Epidermal melanocyte (primary cell): ENCODE data around the gene INSRR.

Source experiments
- DNase-seq: peaks from one replicate; pipeline ENCODE4 v3.0.0; 2011; ENCODE audit warnings: low spot score; ENCODE audit not compliant: insufficient read length

INSRR gene

DNA sequence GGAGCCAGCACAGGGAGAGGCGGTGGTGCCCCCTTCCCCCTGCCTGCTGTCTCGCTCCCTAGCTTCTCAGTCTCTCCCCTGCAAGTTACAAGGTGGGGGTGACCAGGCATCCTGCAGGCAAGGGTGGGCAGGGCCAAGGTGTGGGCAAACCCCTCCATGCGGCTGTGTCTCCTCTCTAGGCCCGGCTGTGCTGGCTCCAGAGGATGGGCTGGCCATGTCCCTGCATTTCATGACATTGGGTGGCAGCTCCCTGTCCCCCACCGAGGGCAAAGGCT is 16.4 kb upstream of the INSRR start:
- no peak for DNase-seq

DNA sequence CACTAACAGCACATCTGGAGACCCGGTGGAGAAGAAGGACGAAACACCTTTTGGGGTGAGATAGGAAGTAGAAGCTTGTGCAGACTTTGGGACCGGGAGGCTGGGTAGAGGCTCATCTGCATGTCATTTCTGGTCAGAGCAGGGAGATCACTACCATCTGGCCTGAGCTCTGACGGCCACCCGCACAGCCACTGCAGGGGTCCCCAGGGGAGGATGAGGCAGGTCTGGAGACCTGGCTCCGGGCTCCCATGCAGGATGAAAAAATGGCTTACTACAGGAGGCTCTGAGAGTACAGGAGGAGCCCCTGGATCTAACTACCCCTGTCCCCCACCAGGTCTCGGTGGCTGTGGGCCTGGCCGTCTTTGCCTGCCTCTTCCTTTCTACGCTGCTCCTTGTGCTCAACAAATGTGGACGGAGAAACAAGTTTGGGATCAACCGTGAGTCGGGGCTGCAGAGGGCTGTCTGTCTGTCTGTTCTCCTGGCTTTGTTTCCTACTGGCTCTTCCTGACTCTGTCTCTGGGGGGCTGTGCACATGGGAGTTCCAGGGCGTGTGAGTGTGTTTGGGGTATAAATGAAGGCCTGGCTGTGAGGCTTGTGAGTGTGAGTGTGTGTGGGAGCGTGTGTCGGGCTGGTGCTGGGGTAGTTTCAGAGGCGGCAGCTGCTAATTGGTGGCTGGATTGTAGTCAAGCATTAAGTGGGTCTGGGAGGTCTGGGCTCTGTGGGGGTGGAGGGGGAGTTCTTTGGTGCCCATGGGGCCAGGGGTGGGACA is 15.8 kb upstream of the INSRR start:
- no peak for DNase-seq

DNA sequence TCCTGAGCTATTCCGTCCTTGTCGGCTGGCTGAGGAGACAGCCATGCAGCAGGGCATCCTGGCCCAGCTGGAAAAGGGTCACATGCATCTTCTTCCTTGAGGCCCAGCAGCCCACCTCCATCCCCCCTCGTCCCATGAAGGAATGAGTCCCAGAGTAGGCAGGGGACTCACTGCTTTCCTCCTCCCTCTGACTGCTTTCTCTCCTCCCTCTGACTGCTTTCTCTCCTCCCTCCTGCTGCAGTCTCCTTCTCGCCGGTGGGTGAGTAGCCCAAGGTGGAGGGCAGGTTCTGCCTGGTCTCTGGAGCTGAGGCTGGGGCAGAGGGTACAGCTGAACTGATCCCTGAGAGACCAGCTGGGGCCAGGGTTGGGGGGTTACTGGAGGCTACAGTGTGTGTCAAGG is 15.2 kb upstream of the INSRR start:
- DNase-seq = no peak

DNA sequence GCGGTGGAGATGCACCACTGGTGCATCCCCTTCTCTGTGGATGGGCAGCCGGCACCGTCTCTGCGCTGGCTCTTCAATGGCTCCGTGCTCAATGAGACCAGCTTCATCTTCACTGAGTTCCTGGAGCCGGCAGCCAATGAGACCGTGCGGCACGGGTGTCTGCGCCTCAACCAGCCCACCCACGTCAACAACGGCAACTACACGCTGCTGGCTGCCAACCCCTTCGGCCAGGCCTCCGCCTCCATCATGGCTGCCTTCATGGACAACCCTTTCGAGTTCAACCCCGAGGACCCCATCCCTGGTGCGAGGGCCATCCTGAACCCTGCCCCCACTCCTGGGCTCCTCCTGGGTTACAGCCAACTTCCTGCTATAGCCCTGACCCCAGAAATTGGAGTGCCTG is 14.7 kb upstream of the INSRR start:
- no peak for DNase-seq

DNA sequence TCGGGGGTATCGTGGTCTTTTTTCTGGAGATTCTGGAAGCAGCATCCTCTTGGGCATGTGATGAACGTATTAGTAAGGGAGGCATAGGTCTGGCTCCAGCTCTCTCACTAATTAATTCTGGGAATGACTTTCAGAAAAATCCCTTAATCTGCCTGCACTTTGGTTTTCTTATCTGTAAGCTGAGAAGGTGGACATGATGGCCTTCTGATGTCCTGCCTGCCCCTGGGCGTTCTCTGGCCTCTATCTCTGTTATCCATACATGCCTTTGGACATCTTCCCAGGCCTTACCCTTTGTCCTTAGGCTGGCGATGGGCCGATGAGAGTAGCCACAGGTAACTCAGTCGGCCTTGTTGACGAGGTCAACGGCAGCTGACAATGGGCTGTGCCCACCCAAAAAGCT is 10.5 kb upstream of the INSRR start:
- no peak for DNase-seq

DNA sequence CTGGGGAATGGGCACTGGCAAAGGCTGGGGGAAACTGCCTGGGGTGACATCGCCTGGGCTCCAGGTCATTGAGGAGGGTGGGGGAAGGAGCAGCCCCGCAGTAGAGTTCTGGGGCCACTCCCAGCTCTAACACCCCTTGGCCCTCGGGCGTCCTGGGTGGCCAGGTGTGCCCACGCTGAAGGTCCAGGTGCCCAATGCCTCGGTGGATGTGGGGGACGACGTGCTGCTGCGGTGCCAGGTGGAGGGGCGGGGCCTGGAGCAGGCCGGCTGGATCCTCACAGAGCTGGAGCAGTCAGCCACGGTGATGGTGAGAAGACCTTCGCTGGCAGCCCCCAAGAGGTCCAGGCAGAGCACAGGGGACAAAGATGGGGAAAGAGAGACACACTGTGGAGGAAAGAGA is 9.4 kb upstream of the INSRR start:
- no peak for DNase-seq

DNA sequence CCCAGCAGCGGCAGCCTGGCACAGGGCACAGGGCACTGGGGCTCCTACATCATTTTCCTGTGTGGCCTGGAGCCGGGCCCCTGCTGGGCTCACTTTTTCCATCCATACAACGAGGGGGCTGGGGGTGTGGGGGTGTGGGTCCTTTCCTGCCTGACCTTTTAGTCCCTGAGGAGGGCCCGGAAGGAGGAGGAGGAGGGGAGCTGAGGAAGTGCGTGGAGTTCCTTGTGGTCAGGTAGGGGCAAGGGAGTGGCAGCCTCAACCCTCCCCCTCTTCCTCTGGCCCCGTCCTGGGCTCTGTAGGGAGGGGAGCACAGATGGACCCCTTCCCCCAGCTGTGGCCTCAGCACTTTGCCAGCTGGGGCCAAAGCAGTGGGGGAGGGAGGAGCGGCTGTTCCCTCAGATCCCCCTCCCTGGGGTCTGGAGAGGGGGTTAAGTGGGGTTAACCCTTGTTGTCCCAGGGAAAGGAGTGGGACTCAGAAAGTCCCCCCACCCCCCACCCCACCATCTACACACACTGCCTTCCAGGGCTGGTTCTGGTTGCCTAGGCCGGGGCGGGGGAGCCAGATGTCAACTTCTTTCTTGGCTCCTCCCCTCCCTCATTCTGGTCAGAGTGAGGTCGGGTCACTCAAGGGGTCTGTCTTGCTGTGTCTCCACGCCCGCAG is 7.5 kb upstream of the INSRR start:
- no peak for DNase-seq

DNA sequence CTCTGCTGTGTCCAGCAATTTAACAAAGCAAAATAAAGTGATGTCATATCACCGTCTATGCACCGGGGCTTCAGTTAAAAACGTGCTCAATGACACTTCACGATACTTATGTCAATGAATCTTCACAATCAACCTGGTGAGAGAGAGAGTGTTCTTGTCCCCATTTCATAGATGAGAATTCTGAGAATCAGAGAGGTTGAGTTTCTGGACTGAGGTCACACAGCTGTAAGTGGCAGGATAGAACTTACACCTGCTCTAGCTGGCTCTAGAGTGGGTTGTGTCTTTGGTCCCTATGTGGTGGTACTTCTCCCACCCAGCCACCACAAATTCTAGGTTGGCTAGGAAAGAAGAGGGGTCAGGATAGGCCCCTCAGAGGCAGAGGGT is 6.9 kb upstream of the INSRR start:
- no peak for DNase-seq

DNA sequence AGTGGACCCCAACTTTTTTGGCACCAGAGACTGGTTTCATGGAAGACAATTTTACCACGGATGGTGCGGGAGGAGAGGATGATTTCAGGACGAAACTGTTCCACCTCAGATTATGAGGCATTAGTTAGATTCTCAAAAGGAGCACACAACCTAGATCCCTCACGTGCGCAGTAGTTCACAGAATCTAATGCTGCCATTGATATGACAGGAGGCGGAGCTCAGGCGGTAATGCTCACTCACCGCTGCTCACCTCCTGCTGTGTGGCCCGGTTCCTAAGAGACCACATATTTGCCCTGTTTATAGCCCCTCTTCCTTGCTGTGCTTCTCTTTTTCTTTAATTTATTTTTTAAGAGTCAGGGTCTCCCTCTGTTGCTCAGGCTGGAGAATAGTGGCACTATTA is 6.3 kb upstream of the INSRR start:
- no peak for DNase-seq

DNA sequence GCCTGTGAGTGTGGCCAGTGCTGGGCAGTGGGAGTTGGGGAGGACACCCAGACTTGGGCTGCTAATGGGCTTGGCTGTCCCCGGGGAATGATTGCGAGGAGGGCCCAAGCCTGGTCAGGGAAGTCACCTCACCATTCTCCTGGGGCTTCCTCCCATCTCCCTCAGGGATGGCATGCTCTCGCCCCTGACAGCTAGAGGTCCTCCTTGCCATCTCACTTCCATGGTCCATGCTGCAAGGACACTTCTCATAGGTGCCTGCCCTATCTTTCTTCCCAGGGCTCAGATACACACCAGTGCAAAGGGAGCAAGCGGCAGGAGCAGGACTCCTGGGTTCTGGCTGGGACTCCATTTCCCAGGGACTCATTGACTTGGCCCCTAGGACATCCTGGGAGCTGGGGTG is 5.9 kb upstream of the INSRR start:
- no peak for DNase-seq

DNA sequence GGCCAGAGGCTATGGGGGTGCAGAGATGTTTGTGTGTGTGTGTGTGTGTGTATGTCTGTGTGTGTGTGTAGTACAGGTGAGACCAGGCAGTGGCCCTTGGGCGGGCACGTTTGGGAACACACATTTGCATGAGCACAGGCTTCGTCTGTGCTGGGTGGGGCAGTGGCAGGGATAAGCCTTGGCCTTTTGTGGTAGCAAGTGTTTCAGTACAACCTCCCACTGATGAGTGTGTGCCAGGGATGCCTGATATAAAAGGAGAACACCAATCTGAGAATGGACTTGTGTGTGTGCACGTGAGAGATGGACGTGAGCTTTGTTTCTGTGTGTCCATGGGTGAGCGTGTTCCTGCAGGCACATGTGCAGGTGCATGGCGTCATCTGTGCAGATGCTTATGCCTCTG is 4.7 kb upstream of the INSRR start:
- DNase-seq = no peak

DNA sequence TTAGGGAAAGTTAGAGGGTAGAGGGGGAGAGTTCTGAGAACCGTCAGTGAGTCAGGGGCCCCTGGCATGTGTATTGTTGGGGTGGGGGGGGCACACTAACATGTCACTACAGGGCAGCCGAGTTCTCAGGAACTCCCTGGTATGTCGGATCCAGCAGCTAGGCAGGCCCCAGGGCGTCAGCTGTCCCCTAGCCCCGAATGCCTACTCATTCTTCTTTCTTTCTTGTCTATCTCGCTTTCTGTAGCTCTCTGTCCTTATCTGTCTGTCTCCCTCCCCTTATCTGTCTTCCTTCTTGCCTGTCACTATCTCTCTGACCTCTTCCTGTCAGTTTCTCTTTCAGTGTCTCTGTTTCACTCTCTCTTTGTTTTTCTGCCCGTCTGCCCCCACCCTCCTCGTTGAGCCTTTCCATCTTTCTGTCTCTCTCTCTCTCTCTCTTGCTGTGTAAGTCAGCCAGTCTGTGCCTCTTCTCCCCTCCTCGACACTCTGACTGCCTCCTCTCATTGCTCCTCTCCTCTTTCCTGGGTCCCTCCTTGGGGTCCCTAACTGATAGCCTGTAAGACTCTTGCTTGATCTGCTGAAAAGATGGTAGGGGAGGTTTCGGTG is 4.2 kb upstream of the INSRR start:
- DNase-seq = no peak

DNA sequence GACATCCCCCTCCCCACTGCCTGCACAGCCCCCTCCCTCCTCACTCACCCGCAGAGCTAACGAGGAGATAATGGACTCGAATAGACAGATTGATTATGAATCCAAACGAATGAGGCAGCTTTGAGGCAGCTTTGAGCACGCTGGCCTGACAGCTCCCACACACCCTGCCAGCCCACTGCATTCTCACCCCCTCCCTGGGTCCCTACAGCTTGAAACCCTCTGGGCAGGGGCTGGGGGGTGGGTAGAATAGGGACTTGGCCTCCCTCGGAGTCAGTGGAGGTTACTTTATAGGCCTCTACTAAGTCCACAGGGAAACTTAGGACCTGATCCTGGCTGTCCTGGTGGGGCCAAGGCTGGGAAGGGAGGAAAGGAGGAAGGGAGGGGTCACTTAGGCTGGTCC is 3.7 kb upstream of the INSRR start:
- DNase-seq = no peak

DNA sequence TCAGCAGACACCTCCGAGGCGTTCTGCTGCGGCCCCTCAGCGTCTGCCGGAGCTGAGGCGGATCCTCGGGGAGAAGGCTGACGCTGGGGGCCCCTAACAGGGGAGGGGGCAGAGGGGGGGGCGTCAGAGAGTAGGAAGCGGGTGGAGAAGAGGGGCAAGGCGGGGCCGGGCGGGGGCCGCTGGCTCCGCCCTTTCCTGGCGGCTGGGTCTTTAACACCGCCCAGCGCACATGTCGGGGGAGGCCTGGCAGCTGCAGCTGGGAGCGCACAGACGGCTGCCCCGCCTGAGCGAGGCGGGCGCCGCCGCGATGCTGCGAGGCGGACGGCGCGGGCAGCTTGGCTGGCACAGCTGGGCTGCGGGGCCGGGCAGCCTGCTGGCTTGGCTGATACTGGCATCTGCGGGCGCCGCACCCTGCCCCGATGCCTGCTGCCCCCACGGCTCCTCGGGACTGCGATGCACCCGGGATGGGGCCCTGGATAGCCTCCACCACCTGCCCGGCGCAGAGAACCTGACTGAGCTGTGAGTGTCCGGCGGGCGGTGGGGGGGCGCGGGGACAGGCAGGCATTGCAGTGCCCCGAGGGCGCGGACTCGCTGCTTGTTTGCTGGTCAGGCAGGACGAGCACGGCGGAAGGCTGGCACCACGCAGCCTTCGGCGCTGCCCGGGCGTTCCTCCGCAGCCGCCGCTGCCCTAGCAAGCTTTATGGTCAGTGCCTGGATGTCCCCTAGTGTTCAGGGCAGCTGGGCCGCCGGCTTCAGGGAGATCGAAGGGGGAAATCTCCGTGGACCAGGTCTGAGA is 1.9 kb upstream of the INSRR start, which contains the start of gene NTRK1:
Gene NTRK1, plus strand, starts transcription at position 238 of the 796 bp plus-strand sequence. Its CDS starts 70 bp downstream, at position 308.
- DNase-seq = no peak

DNA sequence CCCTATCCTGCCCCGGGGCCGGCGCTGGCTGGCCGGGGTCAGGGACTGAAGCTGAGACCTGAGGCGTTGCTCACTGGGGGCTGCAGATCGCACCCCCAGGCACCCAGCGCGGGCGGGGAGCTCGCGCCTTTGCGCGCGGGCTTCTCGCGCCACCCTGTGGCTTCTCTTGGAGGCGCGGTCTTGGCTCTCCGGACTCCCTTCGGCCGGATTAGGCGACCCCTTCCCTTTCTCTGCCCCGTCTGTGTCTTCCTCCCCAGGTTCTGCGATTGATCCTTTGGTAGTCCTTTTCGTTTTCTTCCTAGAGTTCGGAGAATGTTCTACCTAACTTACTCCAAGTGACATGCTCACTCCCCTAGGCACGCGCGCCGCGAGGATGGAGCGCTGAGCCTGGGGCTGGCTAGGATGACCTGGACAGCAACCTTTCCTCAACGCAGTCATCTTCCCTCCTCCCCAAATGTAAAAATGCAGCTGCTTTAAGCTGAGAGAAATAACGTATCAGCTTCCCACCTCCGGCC is 1.3 kb upstream of the INSRR start:
- DNase-seq = no peak

DNA sequence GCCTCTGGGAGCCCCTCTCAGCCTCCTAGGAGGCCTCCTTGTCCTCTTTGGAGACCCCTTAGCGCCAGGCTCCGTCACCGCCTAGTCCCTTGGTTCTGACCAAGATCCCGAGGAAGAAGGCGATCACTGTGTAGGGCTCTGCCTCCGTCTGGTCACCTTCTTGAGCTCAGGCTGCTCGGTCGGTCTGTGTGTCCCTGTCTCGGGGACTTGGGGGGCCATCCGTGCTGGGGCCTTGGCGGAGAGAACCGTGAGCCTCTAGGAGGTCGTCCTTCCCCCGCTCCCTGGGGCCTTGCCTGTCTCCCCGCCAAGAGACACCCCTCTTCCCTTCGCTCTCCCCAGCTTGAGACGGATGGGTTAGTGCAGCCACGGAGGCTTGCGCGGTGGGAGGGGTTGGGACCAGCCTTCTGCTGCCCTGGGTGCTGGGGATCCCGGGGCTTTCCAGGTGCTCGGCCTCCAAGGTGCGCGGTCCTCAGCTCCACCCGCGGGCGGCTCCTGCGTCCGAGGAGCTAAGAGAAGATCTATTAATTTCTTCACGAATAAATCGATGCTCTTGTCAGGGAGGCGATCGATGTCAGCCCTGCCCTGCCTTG is 701 bp upstream of the INSRR start:
- no peak for DNase-seq

DNA sequence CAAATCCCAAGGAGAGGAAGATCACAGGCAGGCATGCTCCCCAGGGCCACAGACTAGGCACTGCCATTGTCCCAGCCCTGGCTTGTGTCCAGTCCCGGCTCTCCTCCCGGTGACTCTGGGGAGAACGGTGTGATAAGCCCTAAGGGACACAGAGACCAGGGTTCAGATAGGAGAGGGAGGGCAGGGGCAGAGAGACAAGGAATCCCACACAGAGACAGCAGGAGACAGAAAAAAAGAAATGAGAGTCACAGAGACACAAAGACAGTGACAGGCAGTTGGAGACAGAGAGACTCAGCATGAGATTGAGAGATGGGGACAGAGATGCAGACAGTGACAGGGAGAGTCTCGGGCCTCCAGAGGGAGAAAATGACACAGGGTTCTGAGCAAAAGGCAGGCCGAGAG is 361 bp downstream of the INSRR start:
- no peak for DNase-seq

DNA sequence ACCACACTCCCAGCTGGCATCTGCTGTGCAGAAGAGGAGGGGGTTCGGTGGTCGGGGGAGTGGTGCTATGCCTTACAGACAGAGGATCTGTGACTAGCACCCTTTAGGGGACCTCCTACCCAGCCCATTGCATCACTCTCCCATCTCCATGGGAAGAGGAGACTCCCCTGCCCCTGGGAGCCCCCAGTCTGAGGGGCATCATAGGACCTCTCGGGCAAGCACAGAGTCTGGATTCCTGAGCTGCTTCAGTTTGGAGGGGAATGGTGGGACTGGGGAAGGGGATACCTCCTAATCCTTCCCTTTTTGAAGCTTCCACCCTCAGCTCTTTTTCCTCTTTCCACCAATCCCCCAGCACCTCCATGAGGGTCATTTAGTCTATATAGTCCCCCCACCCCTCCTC is 1.4 kb downstream of the INSRR start:
- DNase-seq = no peak

DNA sequence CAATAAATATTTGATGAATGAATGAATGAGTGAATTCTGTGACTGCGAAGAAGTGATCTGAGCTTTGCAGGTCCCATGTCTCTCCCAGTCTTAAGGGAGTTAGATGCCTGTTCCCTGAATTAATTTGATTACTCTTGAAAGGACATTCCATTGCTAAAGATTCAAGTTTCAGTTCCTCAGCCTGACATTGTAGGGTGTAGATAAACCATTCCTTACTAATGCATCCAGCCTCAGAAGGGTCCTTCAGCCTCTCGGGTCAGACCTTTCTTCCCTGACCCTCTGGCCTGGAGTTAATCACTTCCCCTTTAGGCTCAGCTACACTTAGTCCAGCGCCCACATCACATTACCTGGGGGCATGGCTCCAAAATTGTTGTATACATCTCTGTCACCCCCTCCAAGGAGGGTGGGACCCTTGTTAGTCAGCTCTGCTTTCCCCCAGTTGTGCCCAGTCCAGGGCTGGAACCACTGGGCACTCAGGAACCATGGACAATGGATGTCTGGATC is 2.6 kb downstream of the INSRR start:
- no peak for DNase-seq

DNA sequence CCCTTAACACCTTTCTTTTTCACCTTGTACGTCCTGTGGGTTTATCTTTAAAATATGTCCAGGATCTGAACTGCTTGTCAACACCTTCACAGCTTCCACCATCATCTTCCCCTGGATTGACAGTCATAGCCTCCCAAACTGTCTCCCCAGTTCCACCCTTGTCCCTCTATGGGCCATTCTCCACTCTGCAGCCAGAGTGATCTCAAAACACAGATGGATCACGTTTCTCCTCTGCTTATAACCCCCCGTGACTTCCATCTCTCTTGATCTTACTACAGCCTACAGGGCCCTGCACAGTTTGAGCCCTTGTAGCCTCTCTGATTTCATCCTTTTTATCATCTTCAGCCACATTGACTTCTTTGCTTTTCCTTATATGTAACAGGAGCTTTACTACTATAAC is 4.3 kb downstream of the INSRR start:
- no peak for DNase-seq

DNA sequence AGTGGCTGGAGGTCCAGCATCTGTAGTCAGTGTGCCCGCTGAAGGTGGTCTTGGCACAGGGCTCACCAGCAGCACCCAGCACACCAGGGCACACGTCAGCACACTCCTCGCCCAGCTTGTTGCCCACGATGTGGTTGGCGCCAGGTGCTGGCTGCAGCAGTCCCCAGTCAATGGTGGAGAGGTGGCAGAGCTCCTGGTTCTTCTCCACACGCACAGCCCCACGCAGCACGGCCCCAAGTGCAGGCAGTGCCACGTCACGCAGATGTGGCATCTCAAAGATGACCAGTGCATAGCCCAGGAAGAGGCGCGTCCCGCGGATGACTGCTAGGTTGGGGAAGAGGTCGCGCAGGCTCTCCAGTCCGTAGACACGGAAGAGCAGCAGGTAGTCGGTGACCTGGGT is 5.2 kb downstream of the INSRR start:
- DNase-seq = no peak
